MM.1S (cell line): ENCODE results near the gene GAST.

Experiments used
- CTCF ChIP-seq: fragments of 300-600 bp; sonication (generic); IDR thresholded peaks from 2 replicates; pipeline ENCODE4 v1.5.1; 2016; ENCODE audit warnings: antibody characterized with exemption, low read length, mixed read lengths
- EZH2phosphoT487 ChIP-seq: fragments of 300-600 bp; sonication (generic); IDR thresholded peaks from 2 replicates; pipeline ENCODE4 v1.6.1; 2018; ENCODE audit warnings: antibody characterized with exemption, low read length

- TF ChIP-seq CTCF, result no peak
- no peak for TF ChIP-seq EZH2phosphoT487
Observed at GRCh38 chr17:41705271-41705991, 6.7 kb upstream of the GAST start.
